ENCODE results near the gene PHF11.

PHF11 gene

DNA sequence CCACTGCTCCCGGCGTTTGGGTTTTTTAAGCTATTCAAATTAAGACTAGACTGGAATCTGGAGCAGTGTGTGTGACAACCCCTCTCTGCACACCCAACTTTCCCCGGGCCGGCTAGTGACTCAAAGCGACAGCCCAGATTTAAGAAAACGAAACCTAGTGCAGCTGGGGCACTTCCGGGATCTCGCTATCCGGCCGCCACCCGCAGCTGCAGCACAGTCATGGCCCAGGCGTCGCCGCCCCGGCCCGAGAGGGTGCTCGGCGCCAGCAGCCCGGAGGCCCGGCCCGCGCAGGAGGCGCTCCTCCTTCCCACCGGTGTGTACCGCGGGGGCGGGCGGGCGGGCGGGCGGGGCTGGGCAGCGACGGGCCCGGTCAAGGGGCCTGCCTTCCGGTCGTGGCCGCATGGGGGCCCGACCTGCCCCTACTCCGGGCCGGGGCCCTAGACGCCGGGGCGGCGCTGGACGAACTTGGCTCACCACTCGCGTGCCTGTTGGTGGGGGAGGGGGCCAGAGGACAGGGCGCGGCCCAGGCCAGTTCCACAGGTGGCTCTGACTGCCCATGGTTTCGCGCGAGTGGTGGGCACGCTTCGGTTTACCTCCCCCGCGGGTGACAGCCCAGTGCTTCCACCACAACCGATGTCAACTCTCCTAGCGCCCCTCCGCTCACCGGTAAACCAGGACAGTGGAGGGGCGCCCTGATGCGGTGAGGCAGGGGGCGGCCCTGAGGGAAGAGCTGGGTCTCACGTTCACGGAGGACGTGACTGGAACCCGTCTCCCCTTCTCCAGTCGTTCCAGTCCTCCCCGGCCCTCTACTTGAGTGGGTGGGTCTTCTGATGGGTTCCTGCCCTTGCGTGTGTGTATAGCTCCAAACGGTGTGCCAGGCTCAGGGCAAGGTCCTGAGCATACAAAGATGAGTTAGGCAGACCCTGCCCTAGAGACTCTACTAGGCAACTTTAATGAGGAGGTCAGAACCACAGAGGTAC lies at the start of gene PHF11:
TSS of gene PHF11 (plus strand) at position 171 of the 980 bp plus-strand sequence. CDS start at position 220, 49 bp downstream.
- peak; percentile 85 for DNase-seq

DNA sequence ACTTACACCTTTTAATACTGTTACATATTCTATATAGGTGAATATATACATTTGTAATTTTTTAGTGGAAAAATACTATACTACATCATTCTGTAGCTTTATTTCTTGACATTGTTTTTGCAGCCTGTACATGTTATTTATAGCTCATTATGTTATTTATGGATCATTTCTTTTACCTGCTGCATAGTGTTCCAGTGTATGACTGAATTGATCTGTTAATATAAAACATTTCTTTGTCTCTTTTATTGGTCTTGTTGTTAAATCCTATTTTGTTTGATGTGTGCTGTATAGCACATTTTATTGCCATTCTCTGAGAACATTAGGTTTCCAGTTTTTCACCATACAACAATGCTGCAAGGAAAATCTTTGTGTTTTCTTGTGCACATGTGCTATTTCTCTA lies 49.3 kb upstream of the PHF11 start:
- DNase-seq: no peak

DNA sequence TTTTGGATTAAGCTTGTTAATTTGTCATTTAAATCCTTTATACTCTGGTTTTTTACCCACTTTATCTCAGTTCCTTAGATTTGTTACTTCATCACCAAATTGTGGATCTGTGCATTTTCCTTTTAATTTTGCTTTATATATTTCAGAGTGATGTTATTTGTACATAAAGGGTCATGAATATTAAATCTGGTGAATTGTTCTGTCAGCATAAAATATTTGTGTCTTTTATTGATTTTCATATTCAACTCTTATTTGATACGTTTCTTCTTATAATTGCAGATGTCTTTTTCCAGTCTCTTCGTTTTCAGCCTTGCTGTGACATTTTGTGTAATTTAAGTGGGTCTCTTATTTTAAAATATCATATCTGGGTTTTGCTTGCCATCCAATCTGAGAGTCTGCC lies 47.0 kb upstream of the PHF11 start:
- no peak for DNase-seq

DNA sequence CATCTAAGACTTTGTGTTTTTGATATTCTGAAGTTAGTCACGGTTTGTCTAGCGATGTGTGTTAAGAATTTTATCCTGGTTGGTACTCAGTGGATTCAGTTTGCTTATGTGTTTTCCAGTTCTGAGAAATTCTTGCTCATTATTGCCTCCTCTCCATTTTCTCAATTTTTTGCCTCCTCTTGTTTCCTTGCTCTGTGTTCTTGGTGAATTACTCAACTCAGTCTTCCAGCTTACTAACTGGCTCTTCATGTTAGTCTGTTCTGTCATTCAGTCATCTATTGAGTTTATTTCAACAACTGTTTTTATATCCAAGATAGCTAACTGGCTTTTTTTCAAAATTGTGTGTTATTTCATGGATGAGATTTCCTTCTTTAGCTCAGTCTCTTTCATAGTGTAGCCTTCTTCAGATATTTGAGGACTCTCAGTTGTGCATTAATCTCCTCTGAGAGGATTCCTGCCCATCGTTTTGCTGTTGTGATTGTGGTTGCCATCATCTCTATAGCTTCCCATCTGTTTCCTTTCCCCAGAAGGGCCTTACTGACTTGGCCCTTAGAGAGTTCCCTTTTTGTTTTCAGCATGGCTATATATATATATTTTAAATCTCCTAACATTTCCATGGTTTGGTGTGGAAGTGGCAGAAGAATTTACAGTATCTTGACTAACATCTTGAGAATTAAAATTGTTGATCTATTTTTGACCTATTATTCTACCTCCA lies 45.5 kb upstream of the PHF11 start:
- DNase-seq: no peak

- DNase-seq: no peak
These were observed 42.9 kb upstream of the PHF11 start for GRCh38 chr13:49452725-49453457.

DNA sequence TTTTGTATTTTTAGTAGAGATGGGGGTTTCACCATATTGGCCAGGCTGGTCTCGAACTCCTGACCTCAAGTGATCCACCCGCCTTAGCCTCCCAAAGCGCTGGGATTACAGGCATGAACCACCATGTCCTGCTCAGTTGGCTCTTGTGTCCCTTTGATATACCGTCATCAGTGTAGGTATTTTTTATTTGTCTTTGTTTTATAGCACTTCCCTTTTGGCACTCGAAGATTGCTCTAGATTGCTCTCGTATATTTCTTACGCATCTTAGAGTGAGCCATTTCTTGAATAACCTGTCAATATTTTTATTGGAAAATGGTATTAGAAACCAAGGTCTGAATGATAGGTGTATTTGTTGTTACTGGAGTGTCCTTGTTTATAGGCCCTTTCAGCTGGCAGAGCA lies 42.3 kb upstream of the PHF11 start:
- no peak for DNase-seq

DNA sequence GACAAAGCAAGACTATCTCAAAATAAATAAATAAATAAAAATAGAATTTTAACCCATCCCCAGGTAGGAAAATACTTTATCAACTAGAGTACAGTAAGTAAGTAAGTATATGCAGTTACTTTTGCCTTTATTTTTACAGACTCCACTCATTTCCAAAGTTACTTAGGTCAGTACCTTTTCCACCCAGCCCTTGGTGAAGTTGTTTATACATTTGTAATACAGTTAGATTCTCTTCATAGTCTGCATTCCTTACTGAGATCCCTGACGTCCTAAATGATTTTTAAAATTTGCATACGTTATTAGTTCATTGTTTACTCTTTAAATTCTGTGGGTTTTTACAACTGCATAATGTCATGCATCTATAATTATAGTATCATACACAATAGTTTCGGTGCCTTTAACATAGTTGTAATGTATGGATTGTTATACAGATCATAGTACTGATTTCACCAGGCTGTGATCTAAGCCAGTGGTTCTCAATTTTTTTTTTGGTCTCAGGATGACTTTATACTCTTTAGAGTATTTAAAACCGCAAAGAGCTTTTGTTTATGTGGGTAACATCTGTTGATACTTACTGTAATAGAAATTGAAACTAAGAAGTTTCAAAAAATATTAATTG lies 41.3 kb upstream of the PHF11 start:
- DNase-seq: no peak

DNA sequence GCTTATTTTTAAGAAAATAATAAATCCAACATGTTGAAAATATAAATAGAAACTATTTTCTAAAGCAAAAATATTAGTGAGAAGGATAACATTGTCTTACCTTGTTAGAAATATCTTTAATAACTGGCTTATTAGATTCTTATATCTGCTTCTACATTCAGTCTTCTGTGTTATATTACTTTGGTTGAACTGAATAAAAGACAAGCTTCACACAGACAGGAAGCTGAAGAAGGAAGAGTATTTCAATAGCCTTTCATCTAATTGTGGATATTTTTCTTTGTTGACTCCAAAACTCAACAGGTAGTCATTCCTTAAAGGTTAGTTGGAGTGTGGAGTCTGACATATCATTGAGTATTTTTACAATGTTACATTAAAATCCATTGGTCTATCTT lies 40.8 kb upstream of the PHF11 start:
- no peak for DNase-seq

- DNase-seq: no peak
These were observed 39.6 kb upstream of the PHF11 start for GRCh38 chr13:49456156-49456555.

- DNase-seq: no peak
These were observed 38.5 kb upstream of the PHF11 start for GRCh38 chr13:49457221-49457620.

DNA sequence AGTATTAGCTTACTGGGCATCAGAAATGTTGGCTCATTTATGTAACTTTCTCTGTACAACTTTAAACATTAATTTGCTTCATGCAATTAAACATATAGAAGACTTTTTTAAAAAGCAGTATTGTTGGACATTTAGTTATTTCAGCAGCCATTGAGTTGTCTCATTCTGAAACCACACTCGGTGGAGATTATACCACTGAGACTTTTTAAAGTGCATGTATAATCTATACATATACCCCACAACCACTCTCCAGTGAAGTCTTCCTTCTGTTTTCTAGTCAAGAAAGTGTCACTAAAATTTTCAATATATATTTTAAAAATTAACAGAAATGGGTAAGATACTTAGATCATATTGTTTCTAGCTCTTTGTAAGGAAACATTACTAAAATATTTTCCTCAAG lies 36.2 kb upstream of the PHF11 start:
- no peak for DNase-seq

DNA sequence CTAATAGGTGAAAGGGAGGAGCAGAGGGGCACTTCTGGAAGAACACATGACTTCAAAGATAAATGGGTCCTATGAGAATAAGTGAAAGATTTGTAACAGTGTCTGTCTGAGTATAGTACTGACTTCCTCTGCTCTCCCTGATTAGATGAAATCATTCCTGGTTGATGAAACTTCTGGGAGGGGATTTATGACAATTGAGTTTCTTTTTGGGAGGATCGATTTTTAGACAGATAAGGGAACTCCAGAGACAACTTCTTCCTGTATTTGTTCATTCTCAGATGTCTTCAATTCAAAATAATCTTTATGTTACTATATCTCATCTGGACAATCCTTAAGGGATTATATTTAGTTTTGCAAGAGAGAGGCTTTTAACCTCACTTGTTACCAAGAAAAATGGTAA lies 31.7 kb upstream of the PHF11 start:
- no peak for DNase-seq

DNA sequence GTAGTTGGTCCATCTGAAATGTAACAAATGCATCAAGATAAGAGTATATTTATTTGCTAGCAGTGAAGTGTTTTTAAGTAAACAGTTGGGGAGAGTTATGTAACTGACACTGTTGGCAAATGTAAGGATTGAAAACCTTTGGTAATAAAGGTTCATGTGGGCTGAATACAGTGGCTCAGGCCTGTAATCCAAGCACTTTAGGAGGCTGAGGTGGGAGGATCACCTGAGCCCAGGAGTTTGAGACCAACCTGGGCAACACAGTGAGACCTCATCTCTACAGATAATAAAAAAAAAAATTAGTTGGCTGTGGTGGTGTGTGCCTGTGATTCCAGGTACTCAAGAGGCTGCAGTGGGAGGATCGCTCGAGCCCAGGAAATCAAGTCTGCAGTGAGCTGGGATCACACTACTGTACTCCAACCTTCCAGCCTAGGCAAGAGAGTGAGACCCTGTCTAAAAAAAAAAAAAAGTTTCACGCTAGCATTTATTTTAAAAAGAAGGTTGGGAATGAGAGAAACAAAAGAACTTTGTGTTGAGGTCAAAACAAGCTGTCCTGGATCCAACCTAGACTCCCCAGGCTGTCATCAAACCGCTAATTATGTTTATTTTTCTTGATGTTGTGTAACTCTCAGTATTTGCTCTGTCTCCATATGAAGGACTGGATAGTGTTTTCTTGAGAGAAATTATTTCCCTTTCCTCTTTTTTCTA lies 31.0 kb upstream of the PHF11 start:
- no peak for DNase-seq

DNA sequence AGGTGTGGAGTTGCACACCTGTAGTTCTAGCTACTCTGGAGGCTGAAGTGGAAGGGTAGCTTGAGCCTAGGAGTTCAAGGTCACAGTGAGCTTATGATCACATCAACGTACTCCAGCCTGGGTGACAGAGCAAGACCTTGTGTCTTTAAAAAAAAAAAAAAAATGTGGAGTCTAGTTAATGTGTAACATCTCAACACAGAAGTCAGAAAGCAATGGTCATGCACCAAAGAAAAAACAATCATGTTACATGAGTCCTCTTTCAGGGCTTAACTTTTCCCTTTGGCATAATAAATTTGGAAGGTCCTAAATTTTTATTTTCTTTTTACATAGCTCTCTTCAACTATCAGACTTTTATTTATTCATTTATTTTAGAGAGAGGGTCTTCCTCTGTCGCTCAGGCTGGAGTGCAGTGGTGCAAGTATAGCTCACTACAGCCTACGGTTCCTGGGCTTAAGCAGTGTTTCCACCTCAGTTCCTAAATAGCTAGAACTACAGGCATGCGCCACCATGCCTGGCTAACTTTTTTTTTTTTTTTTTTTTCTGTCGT lies 29.4 kb upstream of the PHF11 start:
- no peak for DNase-seq

GRCh38 chr13:49472186-49472585 lies 23.6 kb upstream of the PHF11 start:
- no peak for DNase-seq

- DNase-seq: no peak
These were observed 19.2 kb upstream of the PHF11 start for GRCh38 chr13:49476529-49476928.

DNA sequence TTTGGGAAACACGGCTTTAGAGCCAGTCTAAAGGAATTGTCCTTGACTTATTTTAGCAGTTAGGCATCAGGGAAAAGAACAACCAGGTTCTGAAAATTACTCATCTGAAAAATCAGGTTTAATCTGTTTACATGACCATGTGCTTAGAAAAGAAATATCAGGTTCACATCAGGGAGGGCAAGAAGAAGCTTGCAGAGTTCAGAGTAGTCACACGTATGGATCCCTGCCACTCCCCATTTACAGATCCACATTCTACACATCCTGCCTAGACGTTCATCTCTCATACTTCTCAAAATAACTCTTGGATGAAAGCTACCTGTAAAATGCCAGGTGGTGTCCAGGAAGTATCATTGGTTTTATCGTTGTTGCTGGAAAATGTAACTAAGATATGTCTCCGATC lies 14.0 kb upstream of the PHF11 start:
- DNase-seq: no peak

DNA sequence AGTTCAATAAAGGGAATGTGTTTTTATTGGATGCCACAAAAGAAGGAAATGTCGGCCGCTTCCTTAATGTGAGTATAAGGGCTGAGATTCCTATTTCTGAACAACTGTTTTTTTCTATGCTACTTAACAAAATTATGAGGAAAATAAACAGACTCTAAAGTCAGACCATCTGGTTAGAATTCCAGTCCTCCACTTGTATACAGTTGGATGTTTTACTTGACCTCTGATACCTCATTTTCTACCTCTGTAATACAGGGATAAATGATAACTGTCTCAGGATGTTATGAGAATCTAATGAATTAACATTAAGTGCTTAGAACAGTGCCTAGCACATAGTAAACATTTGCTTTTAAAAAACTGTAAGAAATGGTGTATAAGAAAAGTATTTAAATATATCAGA lies 7.2 kb upstream of the PHF11 start:
- DNase-seq: no peak

- no peak for DNase-seq
These were observed 1.1 kb upstream of the PHF11 start for GRCh38 chr13:49494645-49495044.

GRCh38 chr13:49496837-49497236 lies 1.1 kb downstream of the PHF11 start:
- peak; percentile 38 for DNase-seq

DNA sequence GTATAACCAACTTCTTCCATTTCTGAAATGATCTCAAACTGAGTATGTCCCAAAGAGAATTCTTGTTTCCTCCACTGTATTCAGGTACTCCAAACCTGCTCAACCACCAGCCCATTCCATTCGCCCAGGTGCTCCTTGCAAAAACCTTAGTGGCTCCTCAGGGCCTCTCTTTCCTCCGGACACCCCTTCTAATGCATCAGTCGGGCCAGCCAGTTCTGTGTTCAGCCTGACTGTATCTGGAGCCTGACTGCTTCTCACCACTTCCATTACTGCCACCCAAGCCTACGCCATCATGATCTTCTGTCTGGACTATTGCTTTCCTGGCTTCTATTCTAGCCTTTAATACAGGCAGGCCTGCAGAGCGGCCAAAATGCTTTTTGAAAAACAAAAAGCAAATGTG lies 1.5 kb downstream of the PHF11 start:
- DNase-seq: no peak

- DNase-seq: no peak
These were observed 2.5 kb downstream of the PHF11 start for GRCh38 chr13:49498206-49498605.

Data from activated CD4-positive, alpha-beta T cell treated with anti-CD3 and anti-CD28 coated beads, Interleukin-2, amount 50 U/mL, for 1 hour (primary cell).